ENCODE data around the gene RNF114.

DNA sequence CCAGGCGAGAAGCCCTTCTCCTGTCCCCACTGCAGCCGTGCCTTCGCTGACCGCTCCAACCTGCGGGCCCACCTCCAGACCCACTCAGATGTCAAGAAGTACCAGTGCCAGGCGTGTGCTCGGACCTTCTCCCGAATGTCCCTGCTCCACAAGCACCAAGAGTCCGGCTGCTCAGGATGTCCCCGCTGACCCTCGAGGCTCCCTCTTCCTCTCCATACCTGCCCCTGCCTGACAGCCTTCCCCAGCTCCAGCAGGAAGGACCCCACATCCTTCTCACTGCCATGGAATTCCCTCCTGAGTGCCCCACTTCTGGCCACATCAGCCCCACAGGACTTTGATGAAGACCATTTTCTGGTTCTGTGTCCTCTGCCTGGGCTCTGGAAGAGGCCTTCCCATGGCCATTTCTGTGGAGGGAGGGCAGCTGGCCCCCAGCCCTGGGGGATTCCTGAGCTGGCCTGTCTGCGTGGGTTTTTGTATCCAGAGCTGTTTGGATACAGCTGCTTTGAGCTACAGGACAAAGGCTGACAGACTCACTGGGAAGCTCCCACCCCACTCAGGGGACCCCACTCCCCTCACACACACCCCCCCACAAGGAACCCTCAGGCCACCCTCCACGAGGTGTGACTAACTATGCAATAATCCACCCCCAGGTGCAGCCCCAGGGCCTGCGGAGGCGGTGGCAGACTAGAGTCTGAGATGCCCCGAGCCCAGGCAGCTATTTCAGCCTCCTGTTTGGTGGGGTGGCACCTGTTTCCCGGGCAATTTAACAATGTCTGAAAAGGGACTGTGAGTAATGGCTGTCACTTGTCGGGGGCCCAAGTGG is 51.9 kb downstream of the RNF114 start:
- TF ChIP-seq EZH2 (IDR thresholded peaks at IDR 0.05) (no peak), POLR2AphosphoS5 (IDR thresholded peaks at IDR 0.05; ENCODE audit: borderline replicate concordance, low read depth, low read length) (no peak), FOXP2 (optimal IDR thresholded peaks at IDR 0.05; ENCODE audit: control extremely low read depth, extremely low read length, insufficient read depth) (no peak)

Measured in SK-N-MC (cell line).